GM23338 (cell line): ENCODE data around the gene CACHD1.

Experiments
- CREB1 ChIP-seq: fragments of 250-450 bp; sonication (Bioruptor Pico); IDR thresholded peaks from 2 replicates; pipeline ENCODE4 v1.5.0; 2020; ENCODE audit warnings: low read depth, mild to moderate bottlenecking, moderate library complexity
- EZH2 ChIP-seq: fragments of 200-600 bp; sonication (generic); IDR thresholded peaks from one replicate; pipeline ENCODE4 v1.8.0; 2017; ENCODE audit warnings: antibody characterized with exemption, mild to moderate bottlenecking, low read depth; ENCODE audit not compliant: unreplicated experiment
- POLR2AphosphoS5 ChIP-seq: IDR thresholded peaks from 2 replicates; pipeline ENCODE4 v1.6.1; 2016; ENCODE audit warnings: antibody characterized with exemption, low read depth
- STAT1 ChIP-seq: IDR thresholded peaks from one replicate; pipeline ENCODE4 v1.6.1; 2016; ENCODE audit warnings: antibody characterized with exemption; ENCODE audit not compliant: unreplicated experiment
- ZNF331 ChIP-seq: fragments of 250-450 bp; sonication (Bioruptor Pico); IDR thresholded peaks from 2 replicates; pipeline ENCODE4 v1.5.0; 2020; ENCODE audit warnings: low read depth, mild to moderate bottlenecking, moderate library complexity
- TF ChIP-seq, protein P1 (sequence below), 2 experiments: fragments of 200-600 bp in 1 of 2; sonication (generic) in 1 of 2; conservative IDR thresholded peaks; 2 replicates each; pipeline versions ENCODE4 v1.5.1 to v1.6.1; 2016 to 2017; ENCODE audit warnings: antibody characterized with exemption in 2 of 2, low read depth in 2 of 2, mild to moderate bottlenecking in 2 of 2, moderate library complexity in 1 of 2
- TF ChIP-seq, protein P2 (sequence below): IDR thresholded peaks from one replicate; pipeline ENCODE4 v1.6.1; 2018; ENCODE audit warnings: antibody characterized with exemption; ENCODE audit not compliant: unreplicated experiment

DNA sequence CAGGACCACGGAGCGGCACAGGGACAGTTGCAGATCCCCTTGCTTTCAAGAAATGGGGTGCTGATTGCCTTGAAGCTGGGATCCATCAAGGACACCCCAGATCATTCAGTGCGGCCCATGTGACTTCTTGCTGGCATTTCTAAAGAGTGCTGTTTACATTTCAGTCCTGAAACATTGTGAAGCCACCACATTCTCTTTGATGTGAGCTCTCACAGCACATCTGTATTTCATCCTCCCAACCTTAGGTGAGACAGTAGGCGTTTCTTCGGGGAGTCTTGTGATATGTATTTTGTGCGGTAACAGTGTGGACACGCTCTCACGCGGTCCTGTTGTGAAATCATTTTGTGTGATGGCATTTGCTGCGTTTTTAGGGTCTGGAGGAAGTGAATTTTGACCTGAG lies 57.2 kb downstream of the CACHD1 start:
- TF ChIP-seq, protein P1, sequence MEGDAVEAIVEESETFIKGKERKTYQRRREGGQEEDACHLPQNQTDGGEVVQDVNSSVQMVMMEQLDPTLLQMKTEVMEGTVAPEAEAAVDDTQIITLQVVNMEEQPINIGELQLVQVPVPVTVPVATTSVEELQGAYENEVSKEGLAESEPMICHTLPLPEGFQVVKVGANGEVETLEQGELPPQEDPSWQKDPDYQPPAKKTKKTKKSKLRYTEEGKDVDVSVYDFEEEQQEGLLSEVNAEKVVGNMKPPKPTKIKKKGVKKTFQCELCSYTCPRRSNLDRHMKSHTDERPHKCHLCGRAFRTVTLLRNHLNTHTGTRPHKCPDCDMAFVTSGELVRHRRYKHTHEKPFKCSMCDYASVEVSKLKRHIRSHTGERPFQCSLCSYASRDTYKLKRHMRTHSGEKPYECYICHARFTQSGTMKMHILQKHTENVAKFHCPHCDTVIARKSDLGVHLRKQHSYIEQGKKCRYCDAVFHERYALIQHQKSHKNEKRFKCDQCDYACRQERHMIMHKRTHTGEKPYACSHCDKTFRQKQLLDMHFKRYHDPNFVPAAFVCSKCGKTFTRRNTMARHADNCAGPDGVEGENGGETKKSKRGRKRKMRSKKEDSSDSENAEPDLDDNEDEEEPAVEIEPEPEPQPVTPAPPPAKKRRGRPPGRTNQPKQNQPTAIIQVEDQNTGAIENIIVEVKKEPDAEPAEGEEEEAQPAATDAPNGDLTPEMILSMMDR (conservative IDR thresholded peaks at IDR 0.05; ENCODE audit: low read depth in 2 of 2): no peak
- TF ChIP-seq, protein P2, sequence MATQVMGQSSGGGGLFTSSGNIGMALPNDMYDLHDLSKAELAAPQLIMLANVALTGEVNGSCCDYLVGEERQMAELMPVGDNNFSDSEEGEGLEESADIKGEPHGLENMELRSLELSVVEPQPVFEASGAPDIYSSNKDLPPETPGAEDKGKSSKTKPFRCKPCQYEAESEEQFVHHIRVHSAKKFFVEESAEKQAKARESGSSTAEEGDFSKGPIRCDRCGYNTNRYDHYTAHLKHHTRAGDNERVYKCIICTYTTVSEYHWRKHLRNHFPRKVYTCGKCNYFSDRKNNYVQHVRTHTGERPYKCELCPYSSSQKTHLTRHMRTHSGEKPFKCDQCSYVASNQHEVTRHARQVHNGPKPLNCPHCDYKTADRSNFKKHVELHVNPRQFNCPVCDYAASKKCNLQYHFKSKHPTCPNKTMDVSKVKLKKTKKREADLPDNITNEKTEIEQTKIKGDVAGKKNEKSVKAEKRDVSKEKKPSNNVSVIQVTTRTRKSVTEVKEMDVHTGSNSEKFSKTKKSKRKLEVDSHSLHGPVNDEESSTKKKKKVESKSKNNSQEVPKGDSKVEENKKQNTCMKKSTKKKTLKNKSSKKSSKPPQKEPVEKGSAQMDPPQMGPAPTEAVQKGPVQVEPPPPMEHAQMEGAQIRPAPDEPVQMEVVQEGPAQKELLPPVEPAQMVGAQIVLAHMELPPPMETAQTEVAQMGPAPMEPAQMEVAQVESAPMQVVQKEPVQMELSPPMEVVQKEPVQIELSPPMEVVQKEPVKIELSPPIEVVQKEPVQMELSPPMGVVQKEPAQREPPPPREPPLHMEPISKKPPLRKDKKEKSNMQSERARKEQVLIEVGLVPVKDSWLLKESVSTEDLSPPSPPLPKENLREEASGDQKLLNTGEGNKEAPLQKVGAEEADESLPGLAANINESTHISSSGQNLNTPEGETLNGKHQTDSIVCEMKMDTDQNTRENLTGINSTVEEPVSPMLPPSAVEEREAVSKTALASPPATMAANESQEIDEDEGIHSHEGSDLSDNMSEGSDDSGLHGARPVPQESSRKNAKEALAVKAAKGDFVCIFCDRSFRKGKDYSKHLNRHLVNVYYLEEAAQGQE: no peak
- TF ChIP-seq EZH2 (no peak), POLR2AphosphoS5 (no peak), ZNF331 (CRISPR knock-in tag) (no peak), STAT1 (no peak), CREB1 (CRISPR knock-in tag) (no peak)
